A375 (cell line): ENCODE data around the gene RELL2. TPM values are rescaled to one million over a fixed set of nuclear protein-coding genes. Genes with fewer than 3 reads are reported as not detected.

Experiments used
- small RNA-seq: library from RNA; depleted of rRNA; stranded (forward); fragments of <200 nt; gene quantifications from one replicate; pipeline ENCODE3, GENCODE V24; 2014
- total RNA-seq: library from RNA; depleted of rRNA; stranded (reverse); fragments of >200 nt; shearing (Covaris generic); gene quantifications from 2 replicates; pipeline ENCODE4 v1.2.3, GENCODE V29; 2014; rRNA removed

Gene RELL2, protein sequence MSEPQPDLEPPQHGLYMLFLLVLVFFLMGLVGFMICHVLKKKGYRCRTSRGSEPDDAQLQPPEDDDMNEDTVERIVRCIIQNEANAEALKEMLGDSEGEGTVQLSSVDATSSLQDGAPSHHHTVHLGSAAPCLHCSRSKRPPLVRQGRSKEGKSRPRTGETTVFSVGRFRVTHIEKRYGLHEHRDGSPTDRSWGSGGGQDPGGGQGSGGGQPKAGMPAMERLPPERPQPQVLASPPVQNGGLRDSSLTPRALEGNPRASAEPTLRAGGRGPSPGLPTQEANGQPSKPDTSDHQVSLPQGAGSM
- 6.0 and 8.6 TPM in 2 replicates for total RNA-seq

GRCh38 chr5:141636413-141637122, at the start of gene RELL2, which contains the start of gene HDAC3:
RELL2 (plus strand) TSS chr5:141636997; CDS start chr5:141638226, 1,229 bp downstream.
HDAC3 (minus strand) TSS chr5:141636849; CDS start chr5:141636790, 59 bp downstream.

GRCh38 chr5:141618804-141619554, 17.8 kb upstream of the RELL2 start, which contains the start of gene DIAPH1:
DIAPH1 (minus strand) TSS chr5:141619000; CDS start chr5:141618914, 86 bp downstream.

GRCh38 chr5:141650851-141651727, 14.3 kb downstream of the RELL2 start, which contains the start of gene FCHSD1:
FCHSD1 (minus strand) TSS chr5:141651418; CDS start chr5:141651368, 50 bp downstream.

DNA sequence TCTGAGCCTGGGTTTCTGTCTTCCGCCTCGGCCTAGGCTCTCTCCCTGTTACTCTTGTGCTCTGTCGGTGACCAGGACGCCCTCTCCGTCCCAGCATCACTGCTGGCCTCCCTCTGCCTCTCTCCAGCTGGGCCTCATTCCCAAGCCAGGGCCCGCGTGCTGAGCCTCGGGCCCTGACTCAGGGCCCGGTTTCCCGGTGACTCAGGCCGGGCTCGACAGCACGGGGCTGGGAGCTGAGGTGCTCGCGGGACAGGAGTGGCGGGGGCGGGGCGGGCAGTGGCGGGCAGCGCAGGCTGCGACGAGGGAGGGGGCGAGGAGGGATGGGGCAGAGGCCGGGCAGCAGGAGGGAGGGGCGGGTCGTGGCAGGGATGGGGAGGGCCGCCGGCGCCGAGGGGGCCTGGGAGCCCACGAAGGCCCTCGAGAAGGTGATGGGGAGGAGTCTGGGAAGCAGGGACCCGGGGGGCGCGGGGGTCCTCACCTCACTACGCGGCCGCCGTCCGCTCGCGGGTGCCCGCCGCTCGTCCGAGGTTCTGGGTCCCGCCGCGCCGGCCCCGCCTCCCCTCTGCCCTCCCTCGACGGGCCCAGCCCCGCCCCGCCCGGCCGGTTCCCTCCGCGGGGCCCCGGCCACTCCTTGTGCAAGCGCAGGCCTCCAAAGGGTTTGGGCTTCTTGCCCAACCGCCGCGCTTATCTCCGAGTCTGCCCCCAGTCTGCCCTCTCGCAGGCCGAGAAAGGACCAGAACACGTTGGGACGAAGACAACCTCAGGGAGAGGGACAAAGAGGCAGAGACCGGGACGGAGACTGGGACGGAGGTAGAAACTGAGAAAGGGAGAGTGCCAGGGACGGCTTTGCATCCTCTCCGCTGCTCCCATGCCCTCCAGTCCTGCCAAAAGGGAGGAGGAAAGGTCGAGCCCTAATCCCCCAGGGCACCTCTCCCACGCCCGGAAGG, 45.2 kb downstream of the RELL2 start, which contains the start of gene ARAP3:
Gene ARAP3 (minus strand): TSS at position 536 of the 947 bp plus-strand sequence. CDS start 1,744 bp downstream, outside the sequence.

Small RNAs within 50 kb of the gene (small RNA-seq; reads per million reads assigned to genes)
- gene RPS27AP10: not detected

Other genes with a start within 250 kb of the RELL2 start
- 2.0 TPM in 2 replicates for gene PCDHGB4, start 249.3 kb upstream of the RELL2 start, total RNA-seq
- gene PCDHGA8, start 244.4 kb upstream of the RELL2 start, total RNA-seq: 1.1 and 1.6 TPM in 2 replicates
- gene PCDHGB5, start 239.1 kb upstream of the RELL2 start, total RNA-seq: 1.9 and 2.4 TPM in 2 replicates
- 1.1 and 2.7 TPM in 2 replicates for gene PCDHGA9, start 234.2 kb upstream of the RELL2 start, total RNA-seq
- gene PCDHGB6, start 229.0 kb upstream of the RELL2 start, total RNA-seq: 0.80 and 1.2 TPM in 2 replicates
- 4.3 and 6.0 TPM in 2 replicates for gene PCDHGA10, start 224.0 kb upstream of the RELL2 start, total RNA-seq
- 0.72 and 0.90 TPM in 2 replicates for gene PCDHGB7, start 219.3 kb upstream of the RELL2 start, total RNA-seq
- gene PCDHGA11, start 215.9 kb upstream of the RELL2 start, total RNA-seq: 0.30 and 0.96 TPM in 2 replicates
- gene PCDHGA12, start 206.5 kb upstream of the RELL2 start, total RNA-seq: 0.80 and 1.2 TPM in 2 replicates
- gene PCDHGC3, start 161.0 kb upstream of the RELL2 start, total RNA-seq: 62.5 and 65.1 TPM in 2 replicates
- gene PCDHGC4, start 152.0 kb upstream of the RELL2 start, total RNA-seq: 1.3 and 1.8 TPM in 2 replicates
- gene PCDHGC5, start 147.9 kb upstream of the RELL2 start, total RNA-seq: 1.1 and 1.3 TPM in 2 replicates
- 52.1 and 55.8 TPM in 2 replicates for gene DIAPH1, start 18.0 kb upstream of the RELL2 start, total RNA-seq
- gene HDAC3, start 148 bp upstream of the RELL2 start, total RNA-seq: 56.6 and 64.4 TPM in 2 replicates
- 16.6 and 21.5 TPM in 2 replicates for gene FCHSD1, start 14.4 kb downstream of the RELL2 start, total RNA-seq
- 15.1 and 17.0 TPM in 2 replicates for gene ARAP3, start 45.2 kb downstream of the RELL2 start, total RNA-seq
- 37.9 and 41.7 TPM in 2 replicates for gene PCDH1, start 241.4 kb downstream of the RELL2 start, total RNA-seq